Fibroblast of lung (primary cell): ENCODE results near the gene SDHA. TPM values are rescaled to one million over a fixed set of nuclear protein-coding genes. Genes with fewer than 3 reads are reported as not detected.

Experiments used
- DNase-seq, 2 donors: peaks; one replicate each; pipeline versions ENCODE4 v3.0.0 to v3.0.0-alpha.2; 2010; ENCODE audit warnings: low read depth in 2 of 2
- H2AFZ ChIP-seq: 2 replicates; pipeline ENCODE4 v1.5.1; 2012; ENCODE audit warnings: low read length, control low read depth, inconsistent platforms
- H3K27ac ChIP-seq: 2 replicates; pipeline ENCODE4 v1.5.1; 2011; ENCODE audit warnings: low read length, control low read depth; ENCODE audit not compliant: insufficient read depth
- H3K27me3 ChIP-seq: 2 replicates; pipeline ENCODE4 v1.5.1; 2011; ENCODE audit warnings: mild to moderate bottlenecking, low read length; ENCODE audit not compliant: control insufficient read depth, insufficient read depth
- H3K36me3 ChIP-seq: 2 replicates; pipeline ENCODE4 v1.5.1; 2011; ENCODE audit warnings: low read length; ENCODE audit not compliant: control insufficient read depth, insufficient read depth
- H3K4me1 ChIP-seq: 2 replicates; pipeline ENCODE4 v1.5.1; 2011; ENCODE audit warnings: low read length; ENCODE audit not compliant: control insufficient read depth, insufficient read depth; ENCODE audit errors: extremely low read depth
- H3K4me2 ChIP-seq: 2 replicates; pipeline ENCODE4 v1.5.1; 2011; ENCODE audit warnings: low read length, control low read depth; ENCODE audit not compliant: insufficient read depth; ENCODE audit errors: extremely low read depth
- H3K4me3 ChIP-seq, 4 experiments: fragments of 200-600 bp in 1 of 4; sonication (generic) in 1 of 4; replicated peaks in 1 of 4; 2 replicates each; pipeline ENCODE4 v1.5.1; 2011 to 2016; ENCODE audit warnings: low read length in 4 of 4, low read depth in 3 of 4, mild to moderate bottlenecking in 3 of 4, control low read depth in 2 of 4, inconsistent platforms in 1 of 4, mixed read lengths in 1 of 4; ENCODE audit not compliant: insufficient read depth in 1 of 4; ENCODE audit errors: control extremely low read depth in 1 of 4
- H3K79me2 ChIP-seq: 2 replicates; pipeline ENCODE4 v1.5.1; 2012; ENCODE audit warnings: mild to moderate bottlenecking, low read length, inconsistent platforms; ENCODE audit not compliant: control insufficient read depth, insufficient read depth
- H3K9ac ChIP-seq: 2 replicates; pipeline ENCODE4 v1.5.1; 2011; ENCODE audit warnings: mild to moderate bottlenecking, low read length, control low read depth; ENCODE audit not compliant: insufficient read depth
- H3K9me3 ChIP-seq: 2 replicates; pipeline ENCODE4 v1.5.1; 2012; ENCODE audit warnings: low read depth, low read length; ENCODE audit not compliant: control insufficient read depth, insufficient read depth
- H4K20me1 ChIP-seq: 2 replicates; pipeline ENCODE4 v1.5.1; 2011; ENCODE audit warnings: low read length; ENCODE audit not compliant: control insufficient read depth, insufficient read depth; ENCODE audit errors: extremely low read depth
- EZH2 ChIP-seq: IDR thresholded peaks from 2 replicates; pipeline ENCODE4 v1.5.1; 2012; ENCODE audit warnings: low read length, control low read depth, mild to moderate bottlenecking; ENCODE audit errors: missing control alignments
- polyA plus RNA-seq, 2 donors: library from polyadenylated mRNA; depleted of rRNA in 1 of 2; stranded (reverse) in 1 of 2; unstranded in 1 of 2; fragments of >200 nt; gene quantifications; 2 replicates each; pipeline ENCODE4 v1.2.1, GENCODE V29; 2011 to 2012; ENCODE audit warnings: missing spikeins in 1 of 2
- total RNA-seq: library from RNA; depleted of rRNA; stranded (reverse); fragments of >200 nt; gene quantifications from 2 replicates; pipeline ENCODE4 v1.2.1, GENCODE V29; 2014
- TF ChIP-seq, protein P1 (sequence below), 2 donors: IDR thresholded peaks in 1 of 2; conservative IDR thresholded peaks in 1 of 2; 1 replicate in 1 of 2; 2 replicates in 1 of 2; pipeline ENCODE4 v1.5.1; 2011 to 2012; ENCODE audit warnings: low read length in 2 of 2, control low read depth in 1 of 2, inconsistent platforms in 1 of 2, low read depth in 1 of 2, mild to moderate bottlenecking in 1 of 2

The SDHA gene
- total and polyA plus RNA-seq, 2 donors (not counting 1 experiment from before 2014, with no cell fraction given) = 89.6 to 150 TPM

GRCh38 chr5:200985-201384 lies 17.1 kb upstream of the SDHA start:
- H3K36me3 ChIP-seq = peaks cover 7% of the 10 kb centered on the region
- H3K4me3 ChIP-seq = no peak overlapping the region
- H3K27ac ChIP-seq = no peak overlapping the region
- H3K4me1 ChIP-seq = no peaks in the 10 kb centered on the region
- no peak overlapping the region for H3K4me2 ChIP-seq
- no peaks in the 10 kb centered on the region for H3K79me2 ChIP-seq
- H3K9me3 ChIP-seq = no peaks in the 10 kb centered on the region
- H3K27me3 ChIP-seq = no peaks in the 10 kb centered on the region
- no peak overlapping the region for H3K9ac ChIP-seq
- H2AFZ ChIP-seq = no peak overlapping the region
- no peak for DNase-seq
- H4K20me1 ChIP-seq = no peaks in the 10 kb centered on the region
- no peak for TF ChIP-seq EZH2
- TF ChIP-seq, protein P1, sequence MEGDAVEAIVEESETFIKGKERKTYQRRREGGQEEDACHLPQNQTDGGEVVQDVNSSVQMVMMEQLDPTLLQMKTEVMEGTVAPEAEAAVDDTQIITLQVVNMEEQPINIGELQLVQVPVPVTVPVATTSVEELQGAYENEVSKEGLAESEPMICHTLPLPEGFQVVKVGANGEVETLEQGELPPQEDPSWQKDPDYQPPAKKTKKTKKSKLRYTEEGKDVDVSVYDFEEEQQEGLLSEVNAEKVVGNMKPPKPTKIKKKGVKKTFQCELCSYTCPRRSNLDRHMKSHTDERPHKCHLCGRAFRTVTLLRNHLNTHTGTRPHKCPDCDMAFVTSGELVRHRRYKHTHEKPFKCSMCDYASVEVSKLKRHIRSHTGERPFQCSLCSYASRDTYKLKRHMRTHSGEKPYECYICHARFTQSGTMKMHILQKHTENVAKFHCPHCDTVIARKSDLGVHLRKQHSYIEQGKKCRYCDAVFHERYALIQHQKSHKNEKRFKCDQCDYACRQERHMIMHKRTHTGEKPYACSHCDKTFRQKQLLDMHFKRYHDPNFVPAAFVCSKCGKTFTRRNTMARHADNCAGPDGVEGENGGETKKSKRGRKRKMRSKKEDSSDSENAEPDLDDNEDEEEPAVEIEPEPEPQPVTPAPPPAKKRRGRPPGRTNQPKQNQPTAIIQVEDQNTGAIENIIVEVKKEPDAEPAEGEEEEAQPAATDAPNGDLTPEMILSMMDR (conservative IDR thresholded peaks at IDR 0.05 in 1 of 2, IDR thresholded peaks at IDR 0.05 in 1 of 2; ENCODE audit: low read depth in 1 of 2, low read length in 2 of 2) = no peak

DNA sequence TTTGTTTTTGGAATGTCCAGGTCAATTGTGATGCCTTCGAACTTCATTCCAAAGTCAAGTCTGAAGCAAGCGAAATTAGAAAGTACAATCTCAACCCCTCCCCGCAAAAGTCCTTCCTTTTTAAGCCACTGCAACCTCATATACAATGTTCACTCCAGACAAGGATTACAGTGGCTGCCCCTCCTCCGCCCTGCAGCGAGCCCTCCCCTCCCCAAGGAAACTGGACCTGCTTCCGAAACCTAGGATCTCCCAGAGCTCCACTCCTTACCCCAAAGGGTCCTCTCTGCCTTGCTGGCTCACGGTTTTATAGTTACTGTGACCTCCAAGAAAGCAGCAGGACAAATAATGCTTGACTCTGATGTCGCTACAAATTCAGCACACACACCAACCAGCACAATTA lies 16.4 kb upstream of the SDHA start:
- H3K4me3 ChIP-seq = no peak overlapping the region
- no peak for DNase-seq
- H3K79me2 ChIP-seq = no peaks in the 10 kb centered on the region
- H3K9me3 ChIP-seq = no peaks in the 10 kb centered on the region
- H2AFZ ChIP-seq = no peak overlapping the region
- H3K9ac ChIP-seq = no peak overlapping the region
- H3K4me1 ChIP-seq = no peaks in the 10 kb centered on the region
- no peaks in the 10 kb centered on the region for H4K20me1 ChIP-seq
- H3K36me3 ChIP-seq = peaks cover 7% of the 10 kb centered on the region
- H3K4me2 ChIP-seq = no peak overlapping the region
- H3K27me3 ChIP-seq = no peaks in the 10 kb centered on the region
- H3K27ac ChIP-seq = no peak overlapping the region
- TF ChIP-seq EZH2 = no peak
- TF ChIP-seq, protein P1 (conservative IDR thresholded peaks at IDR 0.05 in 1 of 2, IDR thresholded peaks at IDR 0.05 in 1 of 2; ENCODE audit: low read depth in 1 of 2, low read length in 2 of 2) = no peak

DNA sequence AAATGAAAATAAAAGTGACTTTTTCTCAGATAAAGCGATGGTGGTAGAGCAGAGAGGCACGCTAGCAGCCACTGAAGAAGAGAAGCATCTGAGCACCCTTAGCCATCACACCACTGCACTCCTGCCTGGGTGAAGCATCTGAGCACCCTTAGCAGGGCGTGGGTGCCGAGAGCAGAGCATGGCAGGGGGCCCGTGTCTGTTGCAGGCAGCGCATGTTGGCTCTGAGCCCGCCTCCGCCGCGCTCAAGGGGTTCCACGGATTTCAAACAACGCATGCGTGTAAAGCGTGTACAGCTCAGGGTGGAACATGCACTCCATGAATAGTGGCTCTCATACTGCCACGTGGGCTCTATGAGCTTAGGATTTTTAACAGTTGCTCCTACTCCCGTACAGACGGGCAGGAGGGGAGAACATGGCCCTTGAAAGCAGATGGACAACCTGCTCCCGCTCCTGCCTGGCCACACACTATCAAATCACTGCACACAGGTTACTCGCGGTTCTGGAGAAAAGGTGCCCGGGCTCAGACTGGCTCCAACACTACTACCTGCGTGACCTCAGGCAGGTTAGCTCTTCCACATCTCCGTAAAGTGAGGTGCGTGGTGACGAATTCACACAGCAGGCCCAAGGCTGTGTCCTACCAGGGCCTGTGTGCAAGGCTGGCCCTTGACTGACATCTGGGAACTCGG lies 14.7 kb upstream of the SDHA start:
- no peak overlapping the region for H3K27ac ChIP-seq
- no peaks in the 10 kb centered on the region for H3K4me1 ChIP-seq
- DNase-seq = no peak
- peaks cover 7% of the 10 kb centered on the region for H3K36me3 ChIP-seq
- H3K9ac ChIP-seq = no peak overlapping the region
- no peaks in the 10 kb centered on the region for H3K27me3 ChIP-seq
- no peak overlapping the region for H2AFZ ChIP-seq
- H3K4me3 ChIP-seq = no peak overlapping the region
- no peaks in the 10 kb centered on the region for H4K20me1 ChIP-seq
- peaks cover 11% of the 10 kb centered on the region for H3K79me2 ChIP-seq
- no peaks in the 10 kb centered on the region for H3K9me3 ChIP-seq
- H3K4me2 ChIP-seq = no peak overlapping the region
- TF ChIP-seq, protein P1 (conservative IDR thresholded peaks at IDR 0.05 in 1 of 2, IDR thresholded peaks at IDR 0.05 in 1 of 2; ENCODE audit: low read depth in 1 of 2, low read length in 2 of 2) = no peak
